HG03378 (cell line): ENCODE data around the gene P4HA1.
"Not testable (repeated sequence)": the region's sequence is repeated elsewhere in the genome, so short reads cannot be mapped to it uniquely, and the experiment has no call there.

Experiments used
- ATAC-seq: cut with Tn5 transposase; IDR thresholded peaks from one replicate; pipeline ENCODE4 v1.9.1; 2021; ENCODE audit warnings: mild to moderate bottlenecking, moderate library complexity; ENCODE audit not compliant: unreplicated experiment

The P4HA1 gene

DNA sequence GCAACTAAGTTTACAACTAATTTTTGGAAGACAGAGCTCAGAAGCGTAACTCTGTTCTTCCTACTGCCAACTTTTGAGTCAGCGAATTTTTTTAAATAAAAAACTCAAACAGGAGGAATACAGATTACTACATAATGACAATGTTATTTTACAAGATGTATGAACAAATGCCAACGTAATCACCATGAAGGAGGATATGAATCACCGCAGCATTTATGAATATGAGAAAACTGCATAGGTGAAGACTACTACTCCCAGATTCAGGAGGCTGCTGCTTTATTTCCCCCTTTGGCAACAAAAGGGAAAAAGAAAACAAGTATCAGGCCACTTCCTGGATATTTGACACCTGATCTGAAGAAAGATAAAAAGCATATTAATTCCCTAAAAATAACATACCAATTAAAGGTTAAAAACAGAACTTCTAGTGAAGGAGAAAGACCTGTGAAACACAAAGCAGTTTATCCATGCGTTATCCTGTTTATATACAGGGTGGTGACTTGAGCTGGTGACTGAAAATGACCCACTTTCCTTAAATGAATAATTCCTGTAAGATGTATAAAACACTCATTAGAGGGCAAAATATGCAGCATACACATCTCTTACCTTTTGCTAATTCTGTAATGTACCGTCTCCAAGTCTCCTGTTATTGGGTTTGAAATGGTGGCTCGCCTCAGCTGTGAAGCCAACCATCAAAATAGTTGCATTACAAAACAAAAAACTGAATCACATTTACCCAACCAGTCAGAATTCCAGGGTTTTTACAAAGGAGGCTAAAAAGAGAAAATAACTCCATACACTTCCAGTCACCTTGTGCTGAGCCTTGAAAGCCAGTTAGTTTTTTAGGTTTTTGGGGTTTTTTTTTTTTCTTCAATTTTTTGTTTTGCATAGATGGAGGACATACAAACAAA, 52.0 kb downstream of the P4HA1 start:
- ATAC-seq, result no peak

DNA sequence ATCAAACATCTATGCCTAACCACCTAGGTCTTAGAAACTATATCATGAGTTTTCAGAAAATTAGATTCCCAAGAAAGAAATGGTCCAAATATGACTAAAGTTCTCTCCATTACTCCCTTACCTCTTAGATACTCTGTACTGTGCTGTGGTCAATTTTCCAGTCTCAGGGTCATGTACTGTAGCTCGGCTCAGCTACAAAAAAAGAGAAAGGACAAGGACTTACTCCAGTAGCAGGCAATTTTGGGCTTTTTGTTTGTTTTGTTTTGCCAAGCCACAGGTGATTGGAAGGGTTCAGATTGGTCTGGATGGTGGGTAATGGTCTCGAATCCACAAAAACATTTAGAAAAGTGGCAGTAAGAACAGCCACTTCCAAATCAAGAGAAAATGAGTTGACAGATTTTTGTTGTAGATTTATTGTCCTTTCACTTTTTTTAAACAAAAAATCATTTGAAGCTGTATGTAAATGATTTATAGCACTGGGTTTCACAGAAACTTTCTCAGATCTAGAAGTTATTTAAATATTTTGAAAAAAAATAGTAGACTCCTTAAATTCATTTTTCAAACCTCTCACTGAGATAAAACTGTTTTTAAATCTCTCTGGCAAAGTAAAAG, 52.8 kb downstream of the P4HA1 start:
- no peak for ATAC-seq

DNA sequence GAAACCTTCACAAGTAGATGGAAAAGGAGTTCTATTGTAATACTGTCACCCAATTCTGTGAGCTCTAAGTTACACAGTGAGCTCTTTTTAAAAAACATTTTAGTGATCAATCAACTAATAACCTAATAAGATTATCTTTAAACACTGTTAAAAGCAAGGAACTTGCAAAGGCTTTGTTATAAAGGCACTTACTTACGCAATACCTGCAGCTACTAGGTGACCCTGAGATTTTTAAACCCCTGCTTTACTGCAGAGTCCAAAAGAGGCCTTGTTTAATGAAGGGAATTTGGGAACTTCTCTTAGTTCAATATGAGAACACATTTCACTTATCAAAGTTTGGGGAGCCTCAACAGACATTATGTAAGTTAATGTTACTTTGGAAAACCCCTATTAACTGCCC, 53.3 kb downstream of the P4HA1 start:
- ATAC-seq, result no peak

DNA sequence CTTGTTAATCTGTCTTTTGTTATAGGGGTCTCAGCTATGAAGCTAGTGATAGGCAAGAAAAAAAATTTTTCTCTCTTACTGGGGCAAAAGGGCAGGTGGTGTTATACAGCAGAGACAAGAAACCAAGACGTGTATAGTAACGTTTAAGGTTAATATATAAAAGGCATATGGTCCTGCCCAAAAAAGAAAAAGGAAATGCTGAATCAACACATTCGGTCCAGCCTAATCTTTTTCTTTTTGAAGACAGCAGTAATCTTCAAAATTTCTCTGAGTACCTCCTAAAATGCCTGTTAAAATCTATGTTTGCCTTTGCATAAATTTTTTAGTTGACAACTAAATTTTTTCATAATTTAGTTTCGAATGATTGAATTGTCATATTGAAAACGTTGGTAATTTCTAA, 54.5 kb downstream of the P4HA1 start:
- no peak for ATAC-seq

DNA sequence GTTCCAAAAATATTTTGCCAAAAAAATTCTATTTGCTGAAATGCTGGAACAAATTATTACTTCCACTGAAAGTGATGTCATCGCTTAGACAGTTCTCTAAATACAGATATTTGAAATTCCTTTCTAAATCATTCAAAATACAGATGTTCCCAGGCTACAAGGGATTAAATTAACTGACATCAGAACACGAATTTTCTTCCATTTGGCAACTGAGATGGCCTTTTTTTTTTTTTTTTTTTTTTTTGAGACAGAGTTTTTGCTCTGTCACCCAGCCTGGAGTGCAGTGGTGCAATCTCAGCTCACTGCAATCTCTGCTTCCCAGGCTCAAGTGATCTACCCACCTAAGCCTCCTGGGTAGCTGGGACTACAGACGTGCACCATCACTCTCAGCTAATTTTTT, 57.0 kb downstream of the P4HA1 start:
- ATAC-seq, result no peak

DNA sequence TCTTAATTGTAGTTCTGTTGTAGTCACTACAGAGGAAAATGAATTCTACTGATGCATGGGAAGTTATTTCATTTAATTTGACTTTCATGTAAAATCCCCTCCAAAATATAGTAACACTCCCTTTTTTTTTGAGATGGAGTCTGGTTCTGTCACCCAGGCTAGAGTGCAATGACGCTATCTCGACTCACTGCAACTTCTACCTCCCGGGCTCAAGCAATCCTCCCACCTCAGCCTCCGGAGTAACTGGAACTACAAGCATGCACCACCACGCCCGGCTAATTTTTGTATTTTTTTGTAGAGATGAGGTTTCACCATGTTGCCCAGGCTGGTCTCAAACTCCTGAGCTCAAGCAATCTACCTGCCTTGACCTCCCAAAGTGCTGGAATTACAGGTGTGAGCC, 60.4 kb downstream of the P4HA1 start:
- not testable (repeated sequence) for ATAC-seq

DNA sequence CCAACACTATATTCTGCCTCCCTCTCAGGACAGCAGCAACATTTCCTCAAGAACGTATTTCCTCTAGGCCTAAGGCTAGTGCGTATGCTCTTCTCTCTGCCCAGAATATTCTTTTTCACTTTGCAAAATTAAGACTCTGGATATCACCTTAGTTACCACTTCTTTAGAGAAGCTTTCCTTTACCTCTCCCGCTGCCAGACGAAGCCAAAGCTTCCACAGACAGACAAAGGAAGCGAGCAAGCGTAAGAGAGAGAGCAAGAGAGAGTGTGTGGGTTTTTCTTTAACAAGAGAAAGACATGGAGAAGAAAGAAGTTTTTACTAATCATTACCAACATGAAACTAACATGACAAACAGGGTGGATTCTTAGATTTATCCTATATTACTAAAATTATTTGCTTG, 64.1 kb downstream of the P4HA1 start:
- no peak for ATAC-seq

DNA sequence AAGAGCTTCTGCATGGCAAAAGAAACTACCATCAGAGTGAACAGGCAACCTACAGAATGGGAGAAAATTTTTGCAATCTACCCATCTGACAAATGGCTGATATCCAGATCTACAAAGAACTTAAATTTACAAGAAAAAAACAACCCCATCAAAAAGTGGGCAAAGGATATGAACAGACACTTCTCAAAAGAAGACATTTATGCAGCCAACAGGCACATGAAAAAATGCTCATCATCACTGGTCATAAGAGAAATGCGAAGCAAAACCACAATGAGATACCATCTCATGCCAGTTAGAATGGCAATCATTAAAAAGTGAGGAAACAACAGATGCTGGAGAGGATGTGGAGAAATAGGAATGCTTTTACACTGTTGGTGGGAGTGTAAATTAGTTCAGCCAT, 70.0 kb downstream of the P4HA1 start:
- not testable (repeated sequence) for ATAC-seq

DNA sequence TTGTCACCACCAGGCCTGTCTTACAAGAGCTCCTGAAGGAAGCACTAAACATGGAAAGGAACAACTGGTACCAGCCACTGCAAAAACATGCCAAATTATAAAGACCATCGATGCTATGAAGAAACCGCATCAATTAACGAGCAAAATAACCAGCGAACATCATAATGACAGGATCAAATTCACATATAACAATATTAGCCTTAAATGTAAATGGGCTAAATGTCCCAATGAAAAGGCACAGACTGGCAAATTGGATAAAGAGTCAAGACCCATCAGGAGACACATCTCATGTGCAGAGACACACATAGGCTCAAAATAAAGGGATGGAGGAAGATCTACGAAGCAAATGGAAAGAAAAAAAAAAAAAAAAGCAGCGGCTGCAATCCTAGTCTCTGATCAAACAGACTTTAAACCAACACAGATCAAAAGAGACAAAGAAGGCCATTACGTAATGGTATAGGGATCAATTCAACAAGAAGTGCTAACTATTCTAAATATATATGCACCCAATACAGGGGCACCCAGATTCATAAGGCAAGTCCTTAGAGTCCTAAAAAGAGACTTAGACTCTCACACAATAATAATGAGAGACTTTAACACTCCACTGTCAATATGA, 73.1 kb downstream of the P4HA1 start:
- not testable (repeated sequence) for ATAC-seq

DNA sequence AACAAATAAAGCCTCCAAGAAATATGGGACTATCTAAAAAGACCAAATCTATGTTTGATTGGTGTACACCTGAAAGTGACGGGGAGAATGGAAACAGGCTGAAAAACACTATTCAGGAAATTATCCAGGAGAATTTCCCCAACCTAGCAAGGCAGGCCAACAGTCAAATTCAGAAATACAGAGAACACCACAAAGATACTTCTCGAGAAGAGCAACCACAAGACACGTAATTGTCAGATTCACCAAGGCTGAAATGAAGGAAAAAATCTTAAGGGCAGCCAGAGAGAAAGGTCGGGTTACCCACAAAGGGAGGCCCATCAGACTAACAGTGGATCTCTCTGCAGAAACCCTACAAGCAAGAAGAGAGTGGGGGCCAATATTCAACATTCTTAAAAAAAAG, 73.7 kb downstream of the P4HA1 start:
- not testable (repeated sequence) for ATAC-seq

DNA sequence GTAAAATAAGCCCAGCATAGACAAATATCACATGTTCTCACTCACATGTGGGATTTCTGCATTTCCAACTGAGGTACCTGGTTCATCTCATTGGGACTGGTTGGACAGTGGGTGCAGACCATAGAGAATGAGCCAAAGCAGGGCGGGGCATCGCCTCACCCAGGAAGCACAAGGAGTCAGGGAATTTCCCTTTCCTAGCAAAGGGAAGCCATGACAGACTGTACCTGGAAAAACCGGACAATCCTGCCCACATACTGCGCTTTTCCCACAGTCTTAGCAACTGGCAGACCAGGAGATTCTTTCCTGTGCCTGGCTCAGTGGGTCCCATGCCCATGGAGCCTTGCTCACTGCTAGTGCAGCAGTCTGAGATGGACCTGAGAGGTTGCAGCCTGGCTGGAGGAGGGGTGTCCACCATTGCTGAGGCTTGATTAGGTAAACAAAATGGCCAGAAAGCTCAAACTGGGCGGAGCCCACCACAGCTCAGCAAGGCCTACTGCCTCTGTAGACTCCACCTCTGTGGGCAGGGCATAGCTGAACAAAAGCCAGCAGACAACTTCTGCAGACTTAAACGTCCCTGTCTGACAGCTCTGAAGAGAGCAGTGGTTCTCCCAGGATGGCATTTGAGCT, 75.0 kb downstream of the P4HA1 start:
- ATAC-seq, result not testable (repeated sequence)

DNA sequence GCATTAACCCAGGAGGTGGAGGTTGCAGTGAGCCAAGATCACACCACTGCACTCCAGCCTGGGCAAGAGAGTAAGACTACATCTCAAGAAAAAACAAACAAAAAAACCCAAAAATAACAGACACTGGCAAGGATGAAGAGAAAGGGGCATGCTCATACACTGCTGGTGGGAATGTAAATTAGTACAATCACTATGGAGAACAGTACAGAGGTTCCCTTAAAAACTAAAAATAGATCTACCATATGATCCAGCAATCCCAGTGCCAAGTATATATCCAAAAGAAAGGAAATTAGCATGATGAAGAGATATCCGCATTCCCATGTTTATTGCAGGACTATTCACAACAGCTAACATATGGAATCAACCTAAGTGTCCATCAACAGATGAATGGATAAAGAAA, 75.6 kb downstream of the P4HA1 start:
- no peak for ATAC-seq

DNA sequence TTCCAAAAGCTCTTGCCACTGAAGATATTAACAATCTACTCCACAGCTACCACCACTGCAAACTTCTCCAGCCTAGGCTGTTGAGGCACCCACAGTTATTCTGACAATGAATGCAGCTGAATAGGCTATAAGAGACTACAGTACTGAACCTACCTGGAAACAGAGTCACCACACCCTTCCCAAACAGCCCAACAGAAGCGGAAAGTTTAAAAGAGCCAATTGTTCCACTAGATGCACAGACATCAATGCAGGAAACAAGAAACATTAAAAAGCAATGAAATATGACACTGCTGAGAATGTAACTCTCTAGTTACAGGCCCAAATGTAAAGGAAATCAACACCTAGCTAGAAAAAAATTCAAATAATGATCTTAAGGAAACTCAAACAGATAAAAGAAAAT, 77.6 kb downstream of the P4HA1 start:
- no peak for ATAC-seq

DNA sequence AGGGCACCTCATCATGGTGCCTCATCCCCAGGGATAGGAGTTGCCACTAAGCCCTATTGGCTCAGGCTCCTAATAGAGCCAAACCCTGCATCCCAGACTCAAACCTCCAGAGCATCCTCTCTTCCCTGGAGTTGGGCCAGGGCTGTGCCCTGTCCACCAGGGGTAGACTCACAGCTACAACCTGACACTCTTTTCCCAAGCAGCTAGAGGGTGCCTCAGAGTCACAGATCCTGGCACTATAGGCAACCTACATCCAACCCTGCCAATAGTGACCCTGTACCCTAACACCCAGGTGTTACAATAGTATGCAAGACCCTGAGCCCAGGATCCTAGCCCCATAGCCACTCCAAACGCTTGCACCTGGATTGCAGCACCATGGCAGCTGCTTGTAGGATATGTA, 78.0 kb downstream of the P4HA1 start:
- ATAC-seq, result no peak

DNA sequence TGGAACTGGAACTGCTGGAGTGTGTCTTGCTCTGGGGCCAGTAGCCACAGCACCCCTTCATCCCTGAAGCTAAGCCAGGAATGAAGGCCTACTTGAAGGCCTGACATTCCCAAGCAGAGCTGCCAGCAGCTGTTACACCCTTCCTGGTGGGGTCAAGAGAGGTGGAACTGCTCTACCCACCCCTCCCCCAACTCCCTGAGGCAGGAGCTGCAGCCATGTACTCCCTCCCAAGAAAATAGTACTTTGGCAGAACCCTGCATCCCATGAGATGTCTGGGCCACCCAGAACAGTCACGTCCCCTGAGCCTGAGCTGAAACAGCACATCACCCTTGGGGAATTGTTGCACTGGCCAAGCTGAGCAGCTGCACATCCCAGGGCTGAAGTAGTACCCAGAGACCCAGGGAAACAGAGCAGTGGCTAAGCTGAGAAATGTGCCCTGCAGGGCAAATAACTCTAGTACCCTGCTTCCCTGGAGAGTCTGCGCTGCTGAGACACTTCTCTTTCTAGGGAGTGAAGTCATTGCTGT, 78.6 kb downstream of the P4HA1 start:
- ATAC-seq, result no peak

DNA sequence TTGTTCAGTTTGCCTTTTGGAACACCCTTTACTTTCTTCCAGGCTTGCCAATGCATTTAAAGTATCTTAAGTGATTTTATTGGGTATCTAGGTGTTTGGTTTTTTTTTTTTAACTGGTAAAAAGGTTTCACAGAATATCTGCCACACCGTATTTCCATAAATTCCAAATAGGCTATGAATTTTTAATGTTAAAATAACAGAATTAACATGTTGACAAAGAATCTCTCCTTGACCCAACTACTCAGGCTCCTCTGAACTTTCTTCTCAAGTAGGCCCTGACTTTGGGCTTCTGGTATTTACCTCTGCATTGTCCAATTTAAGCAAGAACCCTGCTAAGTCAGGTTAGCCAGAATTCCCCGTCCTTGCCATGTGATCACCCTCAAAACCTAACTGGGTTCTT, 80.9 kb downstream of the P4HA1 start:
- no peak for ATAC-seq

DNA sequence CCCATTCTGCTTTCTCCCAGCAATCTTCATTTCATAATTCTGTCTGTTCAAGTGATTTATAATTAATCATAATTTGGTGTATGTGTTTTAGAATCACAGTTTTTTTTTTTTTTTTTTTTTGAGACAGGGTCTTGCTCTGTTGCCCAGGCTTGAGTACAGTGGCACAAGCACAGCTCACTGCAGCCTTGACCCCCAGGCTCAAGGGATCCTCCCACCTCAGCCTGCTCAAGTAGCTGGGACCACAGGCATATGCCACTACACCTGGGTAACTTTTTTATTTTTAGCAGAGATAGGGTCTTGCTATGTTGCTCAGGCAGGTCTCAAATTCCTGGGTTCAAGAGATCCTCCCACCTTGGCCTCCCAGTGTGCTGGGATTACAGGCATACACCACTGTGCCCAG, 92.8 kb downstream of the P4HA1 start:
- no peak for ATAC-seq

DNA sequence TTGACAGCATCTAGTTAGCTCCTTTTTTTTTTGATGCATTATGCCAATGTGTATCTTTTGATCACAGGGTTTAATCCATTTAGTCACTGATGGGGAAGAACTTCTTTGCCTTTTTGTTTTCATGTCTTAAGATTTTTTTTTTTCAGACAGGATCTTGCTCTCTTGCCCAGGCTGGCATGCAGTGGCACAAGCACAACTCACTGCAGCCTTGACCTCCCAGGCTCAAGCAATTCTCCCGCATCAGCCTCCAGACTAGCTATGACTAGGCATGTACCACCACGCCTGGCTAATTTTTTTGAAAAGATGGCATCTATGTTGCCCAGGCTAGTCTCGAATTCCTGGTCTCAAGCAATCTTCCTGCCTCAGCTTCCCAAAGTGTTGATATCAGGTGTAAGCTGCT, 95.7 kb downstream of the P4HA1 start:
- no peak for ATAC-seq

DNA sequence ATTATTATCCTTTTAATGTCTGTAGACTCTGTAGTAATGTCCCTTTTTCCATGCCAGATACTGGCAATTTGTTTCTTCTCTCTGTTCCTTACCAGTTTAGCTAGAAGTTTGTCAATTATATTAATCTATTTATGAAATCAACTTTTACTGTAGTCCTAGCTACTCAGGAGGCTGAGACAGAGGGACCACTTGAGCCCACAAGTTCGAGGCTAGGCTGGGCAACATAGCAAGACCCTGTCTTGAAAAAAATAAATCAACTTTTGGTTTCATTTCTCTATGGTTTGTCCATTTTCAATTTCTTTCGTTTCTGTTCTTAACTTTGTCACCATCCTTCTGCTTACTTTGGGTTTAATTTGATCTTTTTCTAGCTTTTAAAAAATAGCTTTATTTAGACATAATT, 99.6 kb downstream of the P4HA1 start:
- no peak for ATAC-seq

DNA sequence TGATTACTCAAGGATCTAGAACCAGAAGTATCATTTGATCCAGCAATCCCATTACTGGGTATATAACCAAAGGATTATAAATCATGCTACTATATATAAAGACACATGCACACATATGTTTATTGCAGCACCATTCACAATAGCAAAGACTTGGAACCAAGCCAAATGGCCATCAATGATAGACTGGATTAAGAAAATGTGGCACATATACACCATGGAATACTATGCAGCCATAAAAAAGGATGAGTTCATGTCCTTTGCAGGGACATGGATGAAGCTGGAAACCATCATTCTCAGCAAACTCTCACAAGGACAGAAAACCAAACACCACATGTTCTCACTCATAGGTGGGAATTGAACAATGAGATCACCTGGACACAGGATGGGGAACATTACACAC, 101.2 kb downstream of the P4HA1 start:
- ATAC-seq, result not testable (repeated sequence)

DNA sequence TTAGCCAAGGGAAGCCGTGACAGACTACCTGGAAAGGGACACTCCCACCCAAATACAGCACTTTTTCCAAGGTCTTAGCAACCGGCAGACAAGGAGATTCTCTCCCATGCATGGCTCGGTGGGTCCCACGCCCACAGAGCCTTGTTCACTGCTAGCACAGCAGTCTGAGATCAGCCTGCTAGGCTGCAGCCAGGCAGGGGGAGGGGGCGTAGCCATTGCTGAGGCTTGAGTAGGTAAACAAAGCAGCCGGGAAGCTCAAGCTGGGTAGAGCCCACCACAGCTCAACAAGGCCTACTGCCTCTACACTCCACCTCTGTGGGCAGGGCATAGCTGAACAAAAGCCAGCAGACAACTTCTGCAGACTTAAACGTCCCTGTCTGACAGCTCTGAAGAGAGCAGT, 106.9 kb downstream of the P4HA1 start:
- ATAC-seq, result not testable (repeated sequence)
